GM10248 (cell line): ENCODE results near the gene SRSF4.
"Not testable (repeated sequence)": the region's sequence is repeated elsewhere in the genome, so short reads cannot be mapped to it uniquely, and the experiment has no call there.

ENCODE experiments used
- CTCF ChIA-PET: fragments of 300-600 bp; sonication (Branson Sonifier 250); formaldehyde crosslinking; extraction: SDS; loops from one replicate; lab custom pipeline; 2021; ENCODE audit warnings: antibody characterized with exemption; lab: Yijun Ruan, JAX
- POLR2A ChIA-PET: fragments of 350-650 bp; sonication (Branson Sonifier 250); formaldehyde crosslinking; extraction: SDS; loops from one replicate; lab custom pipeline; 2020; ENCODE audit warnings: antibody characterized with exemption; lab: Yijun Ruan, JAX
- DNase-seq: peaks from one replicate; pipeline ENCODE4 v3.0.0; 2012; ENCODE audit errors: extremely low spot score
- TF ChIP-seq, protein P1 (sequence below): IDR thresholded peaks from 2 replicates; pipeline ENCODE4 v1.5.1; 2012; ENCODE audit warnings: mild to moderate bottlenecking, low read depth; ENCODE audit errors: extremely low read depth, missing control alignments, control extremely low read depth

Gene SRSF4

DNA sequence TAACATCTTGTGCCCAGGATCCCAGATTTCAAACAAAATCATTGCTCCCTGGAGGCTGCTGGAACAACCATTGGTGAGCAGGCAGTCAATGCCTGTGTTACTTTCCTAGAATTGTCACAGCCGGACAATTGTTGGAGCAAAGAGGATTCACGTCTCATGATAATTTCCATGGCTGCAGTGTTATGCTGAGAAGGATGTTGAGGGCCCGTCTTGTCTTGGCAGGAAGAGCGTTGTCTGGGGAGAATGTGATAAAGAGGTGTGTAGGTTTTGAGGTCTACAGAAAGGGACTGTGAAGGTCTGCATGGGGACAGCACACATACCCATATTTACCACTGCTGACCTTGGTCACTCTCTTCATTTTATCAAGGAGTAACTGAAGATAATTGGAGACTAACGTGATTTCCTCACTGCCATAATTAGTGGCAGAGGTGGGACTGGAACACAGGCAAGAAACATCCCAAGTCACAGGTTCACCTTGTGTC lies 42.7 kb upstream of the SRSF4 start:
- CTCF ChIA-PET: no interaction called here

DNA sequence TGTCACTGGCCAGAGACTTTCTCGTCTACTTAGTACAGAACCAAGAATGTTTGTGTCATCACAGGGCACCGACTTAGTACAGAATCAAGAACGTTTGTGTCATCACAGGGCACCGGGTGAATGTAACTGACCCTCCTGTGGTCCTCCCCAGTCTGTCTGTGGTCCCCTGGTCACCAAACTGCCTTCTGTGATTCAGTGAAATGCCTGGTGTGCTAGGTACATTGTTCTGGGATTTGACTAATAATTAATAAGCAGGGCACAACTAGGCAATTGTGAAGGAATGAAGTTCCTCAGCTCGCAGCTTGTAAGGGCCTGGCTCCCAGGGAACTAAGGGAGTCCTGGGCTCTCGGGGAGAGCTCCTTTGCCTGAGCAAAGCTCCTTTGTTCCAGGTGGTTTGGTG lies 41.8 kb upstream of the SRSF4 start:
- ChIA-PET CTCF (no interaction called here), POLR2A (no interaction called here)
- no peak for DNase-seq
- TF ChIP-seq, protein P1, sequence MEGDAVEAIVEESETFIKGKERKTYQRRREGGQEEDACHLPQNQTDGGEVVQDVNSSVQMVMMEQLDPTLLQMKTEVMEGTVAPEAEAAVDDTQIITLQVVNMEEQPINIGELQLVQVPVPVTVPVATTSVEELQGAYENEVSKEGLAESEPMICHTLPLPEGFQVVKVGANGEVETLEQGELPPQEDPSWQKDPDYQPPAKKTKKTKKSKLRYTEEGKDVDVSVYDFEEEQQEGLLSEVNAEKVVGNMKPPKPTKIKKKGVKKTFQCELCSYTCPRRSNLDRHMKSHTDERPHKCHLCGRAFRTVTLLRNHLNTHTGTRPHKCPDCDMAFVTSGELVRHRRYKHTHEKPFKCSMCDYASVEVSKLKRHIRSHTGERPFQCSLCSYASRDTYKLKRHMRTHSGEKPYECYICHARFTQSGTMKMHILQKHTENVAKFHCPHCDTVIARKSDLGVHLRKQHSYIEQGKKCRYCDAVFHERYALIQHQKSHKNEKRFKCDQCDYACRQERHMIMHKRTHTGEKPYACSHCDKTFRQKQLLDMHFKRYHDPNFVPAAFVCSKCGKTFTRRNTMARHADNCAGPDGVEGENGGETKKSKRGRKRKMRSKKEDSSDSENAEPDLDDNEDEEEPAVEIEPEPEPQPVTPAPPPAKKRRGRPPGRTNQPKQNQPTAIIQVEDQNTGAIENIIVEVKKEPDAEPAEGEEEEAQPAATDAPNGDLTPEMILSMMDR: no peak

More for the DNA sequence above, 42.7 kb upstream of the SRSF4 start:
- DNase-seq: no peak
- POLR2A ChIA-PET: no interaction called here
- TF ChIP-seq, protein P1: no peak

DNA sequence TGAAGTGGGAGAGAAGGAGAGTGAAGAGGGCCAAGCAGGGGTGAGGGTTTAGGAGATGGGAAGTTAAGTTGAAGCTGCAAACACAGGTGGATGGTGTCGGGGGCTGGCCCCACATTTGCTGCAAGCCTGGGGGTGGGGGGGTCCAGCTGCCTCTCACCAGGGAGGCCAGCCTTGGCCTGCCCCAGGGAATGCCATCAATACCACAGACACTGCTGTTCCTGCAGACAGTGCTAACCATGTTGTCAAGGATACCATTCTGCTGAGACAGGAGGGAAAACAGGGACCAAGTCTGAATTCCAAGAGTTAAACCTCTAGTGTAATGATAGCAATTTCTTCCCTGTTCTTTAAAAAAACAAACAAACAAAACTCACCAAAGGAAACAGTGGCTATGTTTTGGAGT lies 41.0 kb upstream of the SRSF4 start:
- TF ChIP-seq, protein P1: no peak
- ChIA-PET CTCF (interaction anchor here (1.6 kb wide), 1 partner anchor 8 kb away, joined by 7 read pairs; the partner anchor contains the start of gene MECR), POLR2A (no interaction called here)
- DNase-seq: no peak

DNA sequence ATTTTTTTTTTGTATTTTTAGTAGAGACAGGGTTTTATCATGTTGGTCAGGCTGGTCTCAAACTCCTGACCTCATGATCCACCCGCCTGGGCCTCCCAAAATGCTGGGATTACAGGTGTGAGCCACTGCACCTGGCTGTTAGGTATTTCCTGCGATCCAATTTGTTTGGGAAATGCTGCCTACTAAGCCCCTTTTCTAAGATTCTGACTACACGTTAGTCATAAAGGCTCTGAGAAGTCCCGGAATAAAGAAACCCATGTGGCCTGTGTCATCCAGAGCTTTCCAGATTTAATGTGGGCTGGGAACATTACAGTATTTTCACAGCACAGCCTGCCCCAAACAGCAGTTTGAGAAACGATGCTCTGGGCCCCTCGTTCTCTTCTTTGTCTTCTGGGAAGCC lies 40.6 kb upstream of the SRSF4 start:
- not testable (repeated sequence) for DNase-seq
- ChIA-PET CTCF (interaction anchor here (0.9 to 1.6 kb wide), 2 partner anchors 9 to 20 kb away, joined by 3 to 7 read pairs; partner anchors contain the start of gene MECR), POLR2A (interaction anchor here (1.0 kb wide), 1 partner anchor 9 kb away, joined by 3 read pairs; no protein-coding TSS in a partner anchor)

DNA sequence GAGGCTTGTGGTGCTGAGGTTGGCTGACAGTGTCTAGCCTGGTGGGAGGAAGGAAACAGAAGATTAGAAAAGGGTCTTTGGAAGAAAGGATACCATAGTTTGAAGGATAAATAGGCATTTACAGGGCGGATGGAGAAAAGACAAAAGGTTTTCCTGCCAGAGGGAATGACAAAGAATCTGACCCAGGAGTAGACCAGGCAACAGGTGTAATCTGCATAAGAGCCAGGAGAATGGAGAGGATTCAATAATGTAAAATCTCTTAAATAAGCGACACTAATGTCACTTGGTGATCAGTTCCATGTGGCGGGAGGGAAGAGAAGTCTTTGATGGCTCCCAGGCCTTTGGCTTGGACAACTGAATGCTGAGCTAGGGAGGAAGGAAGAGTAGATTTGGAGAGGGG lies 39.6 kb upstream of the SRSF4 start:
- ChIA-PET POLR2A (interaction anchor here (1.0 kb wide), 1 partner anchor 10 kb away, joined by 3 read pairs; no protein-coding TSS in a partner anchor), CTCF (interaction anchor here (0.9 to 3.9 kb wide), 3 partner anchors 10 to 19 kb away, joined by 3 to 16 read pairs (median 7); partner anchors contain the start of gene MECR)
- TF ChIP-seq, protein P1: no peak
- no peak for DNase-seq

DNA sequence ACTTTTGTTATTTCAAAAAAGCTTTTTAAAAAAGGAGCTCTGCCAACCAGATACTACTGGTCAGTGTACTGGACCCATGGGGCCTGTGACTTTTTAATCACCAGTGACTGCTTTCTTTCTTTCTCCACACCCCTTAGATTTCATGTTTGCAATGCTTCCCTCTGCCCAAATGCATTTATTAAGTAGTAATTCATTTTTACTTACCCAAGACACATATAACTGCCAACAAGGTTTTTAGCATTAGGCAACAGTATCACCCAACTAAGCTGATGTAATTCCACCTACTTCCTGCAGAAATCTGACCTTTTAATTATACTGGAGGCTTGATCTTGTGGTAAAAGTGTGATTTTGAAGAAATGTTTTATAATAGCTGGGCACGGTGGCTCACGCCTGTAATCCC lies 36.5 kb upstream of the SRSF4 start:
- TF ChIP-seq, protein P1: no peak
- CTCF ChIA-PET: interaction anchor here (1.1 to 3.9 kb wide), 6 partner anchors 12 to 482 kb away, joined by 3 to 16 read pairs (median 4); partner anchors contain the start of gene MECR
- POLR2A ChIA-PET: no interaction called here
- no peak for DNase-seq

DNA sequence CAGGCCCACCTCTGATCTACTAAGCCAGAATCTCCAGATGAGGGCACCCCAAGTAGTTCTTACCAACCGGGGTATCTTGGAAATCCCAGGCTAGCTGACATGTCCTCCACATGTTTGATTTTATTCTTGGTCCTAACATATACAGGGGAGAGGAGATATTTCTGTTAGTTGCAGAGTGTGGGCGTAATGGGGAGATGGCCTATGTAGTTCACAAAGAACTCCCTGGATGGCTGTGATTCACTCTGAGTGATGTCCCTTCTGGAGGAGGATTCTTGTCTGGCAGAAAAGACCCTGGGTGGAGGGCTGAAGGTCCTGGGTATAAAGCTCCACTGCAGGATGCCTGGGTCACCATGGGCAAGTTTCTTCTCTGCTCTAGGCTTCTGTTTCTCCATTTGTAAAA lies 35.9 kb upstream of the SRSF4 start:
- ChIA-PET CTCF (interaction anchor here (1.1 to 3.9 kb wide), 5 partner anchors 12 to 482 kb away, joined by 3 to 16 read pairs (median 3); no protein-coding TSS in a partner anchor), POLR2A (no interaction called here)
- TF ChIP-seq, protein P1: no peak
- no peak for DNase-seq
